ENCODE measurements around the gene NEDD4L.

NEDD4L gene

GRCh38 chr18:58005885-58006523 is 38.0 kb upstream of the NEDD4L start:
- Histone ChIP-seq H3K9me3 (ENCODE audit: insufficient read depth, low read length) (no peaks in the 10 kb centered on the region), H3K4me3 (ENCODE audit: insufficient read length, low read depth) (no peak overlapping the region), H3K9ac (ENCODE audit: insufficient read length, low read depth) (no peak overlapping the region), H3K36me3 (ENCODE audit: insufficient read depth, insufficient read length, low read length) (no peaks in the 10 kb centered on the region), H3K4me1 (ENCODE audit: insufficient read depth, insufficient read length) (no peaks in the 10 kb centered on the region), H3K27me3 (ENCODE audit: insufficient read depth, insufficient read length) (no peaks in the 10 kb centered on the region)
- TF ChIP-seq ZNF274 (IDR thresholded peaks at IDR 0.05; ENCODE audit: low read depth, low read length) (no peak), SUZ12 (IDR thresholded peaks at IDR 0.05; ENCODE audit: extremely low read depth, insufficient read depth, insufficient read length) (no peak), YY1 (IDR thresholded peaks at IDR 0.05; ENCODE audit: insufficient read depth, insufficient read length) (no peak)
- DNase-seq (ENCODE audit: low read depth, low spot score), result no peak

- no peaks in the 10 kb centered on the region for H3K9me3 ChIP-seq (ENCODE audit: insufficient read depth, low read length)
- no peak overlapping the region for H3K4me3 ChIP-seq (ENCODE audit: insufficient read length, low read depth)
- no peak for DNase-seq (ENCODE audit: low read depth, low spot score)
- no peak overlapping the region for H3K9ac ChIP-seq (ENCODE audit: insufficient read length, low read depth)
- peaks cover 2% of the 10 kb centered on the region for H3K4me1 ChIP-seq (ENCODE audit: insufficient read depth, insufficient read length)
- no peak for TF ChIP-seq ZNF274 (IDR thresholded peaks at IDR 0.05; ENCODE audit: low read depth, low read length)
- TF ChIP-seq YY1 (IDR thresholded peaks at IDR 0.05; ENCODE audit: insufficient read depth, insufficient read length), result no peak
- TF ChIP-seq SUZ12 (IDR thresholded peaks at IDR 0.05; ENCODE audit: extremely low read depth, insufficient read depth, insufficient read length), result no peak
- H3K36me3 ChIP-seq (ENCODE audit: insufficient read depth, insufficient read length, low read length), result no peaks in the 10 kb centered on the region
- no peaks in the 10 kb centered on the region for H3K27me3 ChIP-seq (ENCODE audit: insufficient read depth, insufficient read length)
These were observed 34.9 kb upstream of the NEDD4L start for GRCh38 chr18:58009166-58009565.

GRCh38 chr18:58010265-58010664 is 33.8 kb upstream of the NEDD4L start:
- Histone ChIP-seq H3K36me3 (ENCODE audit: insufficient read depth, insufficient read length, low read length) (no peaks in the 10 kb centered on the region), H3K27me3 (ENCODE audit: insufficient read depth, insufficient read length) (no peaks in the 10 kb centered on the region), H3K9me3 (ENCODE audit: insufficient read depth, low read length) (no peaks in the 10 kb centered on the region), H3K4me3 (ENCODE audit: insufficient read length, low read depth) (no peak overlapping the region), H3K9ac (ENCODE audit: insufficient read length, low read depth) (no peak overlapping the region), H3K4me1 (ENCODE audit: insufficient read depth, insufficient read length) (peaks cover 2% of the 10 kb centered on the region)
- DNase-seq (ENCODE audit: low read depth, low spot score), result no peak
- no peak for TF ChIP-seq YY1 (IDR thresholded peaks at IDR 0.05; ENCODE audit: insufficient read depth, insufficient read length)
- no peak for TF ChIP-seq ZNF274 (IDR thresholded peaks at IDR 0.05; ENCODE audit: low read depth, low read length)
- no peak for TF ChIP-seq SUZ12 (IDR thresholded peaks at IDR 0.05; ENCODE audit: extremely low read depth, insufficient read depth, insufficient read length)

DNA sequence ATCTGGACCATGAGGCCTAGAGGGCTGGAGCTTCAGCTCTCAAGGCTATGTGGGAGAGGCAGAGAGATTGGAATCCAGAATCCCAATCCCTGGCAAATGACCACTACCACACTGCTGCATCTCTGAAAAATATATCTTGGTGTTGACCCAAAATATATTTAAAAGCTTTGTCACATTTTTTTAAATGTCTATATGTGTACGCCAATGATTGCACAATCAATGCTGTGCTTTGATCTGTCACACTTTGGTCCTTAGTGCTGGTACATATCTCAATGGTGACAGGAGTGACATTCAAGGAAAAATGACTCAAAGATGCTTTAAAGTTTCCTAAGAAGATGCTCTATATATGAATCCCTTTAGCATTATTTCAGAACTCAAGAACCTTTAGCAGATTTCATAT is 31.7 kb upstream of the NEDD4L start:
- Histone ChIP-seq H3K27me3 (ENCODE audit: insufficient read depth, insufficient read length) (no peaks in the 10 kb centered on the region), H3K4me3 (ENCODE audit: insufficient read length, low read depth) (no peak overlapping the region), H3K36me3 (ENCODE audit: insufficient read depth, insufficient read length, low read length) (no peaks in the 10 kb centered on the region), H3K4me1 (ENCODE audit: insufficient read depth, insufficient read length) (peaks cover 2% of the 10 kb centered on the region), H3K9ac (ENCODE audit: insufficient read length, low read depth) (no peak overlapping the region), H3K9me3 (ENCODE audit: insufficient read depth, low read length) (peaks cover 12% of the 10 kb centered on the region)
- DNase-seq (ENCODE audit: low read depth, low spot score), result no peak
- no peak for TF ChIP-seq SUZ12 (IDR thresholded peaks at IDR 0.05; ENCODE audit: extremely low read depth, insufficient read depth, insufficient read length)
- no peak for TF ChIP-seq ZNF274 (IDR thresholded peaks at IDR 0.05; ENCODE audit: low read depth, low read length)
- no peak for TF ChIP-seq YY1 (IDR thresholded peaks at IDR 0.05; ENCODE audit: insufficient read depth, insufficient read length)

GRCh38 chr18:58013241-58014211 is 30.5 kb upstream of the NEDD4L start:
- H3K9ac ChIP-seq (ENCODE audit: insufficient read length, low read depth), result no peak overlapping the region
- H3K36me3 ChIP-seq (ENCODE audit: insufficient read depth, insufficient read length, low read length), result no peaks in the 10 kb centered on the region
- H3K27me3 ChIP-seq (ENCODE audit: insufficient read depth, insufficient read length), result no peaks in the 10 kb centered on the region
- no peak overlapping the region for H3K4me3 ChIP-seq (ENCODE audit: insufficient read length, low read depth)
- DNase-seq (ENCODE audit: low read depth, low spot score), result no peak
- H3K4me1 ChIP-seq (ENCODE audit: insufficient read depth, insufficient read length), result peaks cover 2% of the 10 kb centered on the region
- H3K9me3 ChIP-seq (ENCODE audit: insufficient read depth, low read length), result peaks cover 12% of the 10 kb centered on the region
- TF ChIP-seq YY1 (IDR thresholded peaks at IDR 0.05; ENCODE audit: insufficient read depth, insufficient read length) (no peak), SUZ12 (IDR thresholded peaks at IDR 0.05; ENCODE audit: extremely low read depth, insufficient read depth, insufficient read length) (no peak), ZNF274 (IDR thresholded peaks at IDR 0.05; ENCODE audit: low read depth, low read length) (no peak)

DNA sequence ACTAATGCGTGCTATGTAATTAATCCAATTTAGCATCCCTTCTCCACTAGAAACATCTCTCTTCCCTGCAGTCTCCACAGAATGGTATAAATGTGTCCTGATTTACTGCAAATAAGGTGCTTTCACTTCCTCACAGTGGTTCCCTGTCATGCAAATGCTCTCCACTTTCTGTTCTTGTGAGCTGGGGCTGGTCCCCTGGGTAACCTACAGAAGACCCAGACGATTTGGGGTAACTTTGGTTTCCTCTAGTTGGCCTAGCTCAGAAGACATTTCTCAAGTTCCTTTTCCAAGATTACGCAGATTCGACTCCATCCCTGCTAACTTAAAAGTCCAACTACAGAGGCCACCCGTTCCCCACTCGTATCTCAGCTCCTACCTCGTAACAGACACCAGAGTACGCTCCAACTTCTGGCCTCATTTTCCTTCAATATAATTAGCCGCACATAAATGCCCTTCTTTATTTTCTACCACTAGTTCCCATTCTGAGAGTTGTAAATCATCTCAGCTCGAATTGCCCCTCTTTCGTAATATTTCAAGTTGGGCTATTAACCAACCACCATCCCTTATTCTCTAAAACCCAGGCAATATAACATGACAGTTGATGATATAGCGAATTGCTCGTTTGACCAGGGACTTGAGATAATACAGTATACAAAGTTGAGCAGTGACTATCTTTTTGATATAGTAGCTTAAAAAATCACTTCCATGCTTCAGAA is 28.8 kb upstream of the NEDD4L start:
- Histone ChIP-seq H3K9ac (ENCODE audit: insufficient read length, low read depth) (no peak overlapping the region), H3K9me3 (ENCODE audit: insufficient read depth, low read length) (peaks cover 12% of the 10 kb centered on the region), H3K4me3 (ENCODE audit: insufficient read length, low read depth) (no peak overlapping the region), H3K4me1 (ENCODE audit: insufficient read depth, insufficient read length) (peaks cover 2% of the 10 kb centered on the region), H3K36me3 (ENCODE audit: insufficient read depth, insufficient read length, low read length) (no peaks in the 10 kb centered on the region), H3K27me3 (ENCODE audit: insufficient read depth, insufficient read length) (no peaks in the 10 kb centered on the region)
- TF ChIP-seq ZNF274 (IDR thresholded peaks at IDR 0.05; ENCODE audit: low read depth, low read length) (no peak), SUZ12 (IDR thresholded peaks at IDR 0.05; ENCODE audit: extremely low read depth, insufficient read depth, insufficient read length) (no peak), YY1 (IDR thresholded peaks at IDR 0.05; ENCODE audit: insufficient read depth, insufficient read length) (no peak)
- no peak for DNase-seq (ENCODE audit: low read depth, low spot score)

Data from NT2/D1 (cell line).